Measurements from ENCODE around the gene MIOX. TPM values are rescaled to one million over a fixed set of nuclear protein-coding genes. Genes with fewer than 3 reads are reported as not detected.

Gene MIOX
- total RNA-seq, 4 donors from 2014 or later = not detected

DNA sequence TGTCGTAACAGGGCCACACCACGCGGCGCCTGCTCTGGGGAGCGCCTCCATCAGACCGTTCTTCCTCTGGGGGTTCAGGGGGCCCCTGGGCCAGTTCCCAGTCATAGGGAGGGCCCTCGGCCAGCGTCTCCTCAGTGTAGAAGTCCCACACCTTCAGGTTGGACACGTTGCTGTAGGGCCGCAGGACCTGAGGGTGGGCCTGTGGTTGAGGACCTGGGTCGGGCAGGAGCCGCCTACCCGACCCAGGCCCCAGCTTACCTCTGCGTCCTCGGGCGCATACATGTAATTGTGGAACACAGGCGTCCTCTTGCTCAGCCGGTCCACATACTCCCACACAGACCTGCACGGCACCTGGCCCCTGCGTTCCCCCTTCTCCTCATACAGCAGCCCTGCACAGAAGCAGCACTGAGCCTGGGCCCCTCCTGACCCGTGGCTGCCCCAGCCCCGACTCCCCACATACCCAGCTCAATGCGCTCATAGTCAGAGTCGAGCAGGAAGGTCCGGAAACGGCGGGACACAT is 32.0 kb upstream of the MIOX start:
- WGBS, 2 donors = 96% methylated on average over 24 to 27 of the region's 27 CpGs
- no peak overlapping the region for H3K4me3 ChIP-seq (ENCODE audit: low read depth, poor library complexity, severe bottlenecking)
- DNase-seq (ENCODE audit: low spot score in 2 of 2) = no peak
- intact Hi-C loops (cut with DNase I; ENCODE audit: low total_unique reads) = no loop called here
- TF ChIP-seq POLR2A (IDR thresholded peaks at IDR 0.05) = no peak
- TF ChIP-seq, protein P1, sequence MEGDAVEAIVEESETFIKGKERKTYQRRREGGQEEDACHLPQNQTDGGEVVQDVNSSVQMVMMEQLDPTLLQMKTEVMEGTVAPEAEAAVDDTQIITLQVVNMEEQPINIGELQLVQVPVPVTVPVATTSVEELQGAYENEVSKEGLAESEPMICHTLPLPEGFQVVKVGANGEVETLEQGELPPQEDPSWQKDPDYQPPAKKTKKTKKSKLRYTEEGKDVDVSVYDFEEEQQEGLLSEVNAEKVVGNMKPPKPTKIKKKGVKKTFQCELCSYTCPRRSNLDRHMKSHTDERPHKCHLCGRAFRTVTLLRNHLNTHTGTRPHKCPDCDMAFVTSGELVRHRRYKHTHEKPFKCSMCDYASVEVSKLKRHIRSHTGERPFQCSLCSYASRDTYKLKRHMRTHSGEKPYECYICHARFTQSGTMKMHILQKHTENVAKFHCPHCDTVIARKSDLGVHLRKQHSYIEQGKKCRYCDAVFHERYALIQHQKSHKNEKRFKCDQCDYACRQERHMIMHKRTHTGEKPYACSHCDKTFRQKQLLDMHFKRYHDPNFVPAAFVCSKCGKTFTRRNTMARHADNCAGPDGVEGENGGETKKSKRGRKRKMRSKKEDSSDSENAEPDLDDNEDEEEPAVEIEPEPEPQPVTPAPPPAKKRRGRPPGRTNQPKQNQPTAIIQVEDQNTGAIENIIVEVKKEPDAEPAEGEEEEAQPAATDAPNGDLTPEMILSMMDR (IDR thresholded peaks at IDR 0.05) = no peak

DNA sequence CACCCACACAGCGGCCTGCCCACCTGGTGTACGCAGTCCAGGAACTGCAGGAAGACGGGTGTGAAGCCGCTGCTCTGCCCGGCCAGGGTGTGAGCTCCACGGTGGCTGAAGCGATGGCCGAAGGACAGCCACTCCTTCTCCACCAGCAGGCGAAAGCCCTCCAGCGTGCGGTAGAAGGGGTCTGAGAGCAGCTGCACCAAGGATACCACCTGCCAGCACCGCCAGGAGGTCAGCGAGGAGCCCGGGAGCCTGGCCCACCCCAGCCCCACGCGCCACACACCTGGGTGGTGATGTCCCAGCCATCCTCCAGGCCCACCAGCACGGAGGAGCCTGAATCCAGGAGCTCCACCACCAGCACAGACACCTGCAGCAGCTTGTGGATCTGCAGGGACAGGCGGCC is 31.5 kb upstream of the MIOX start:
- 92 to 95% methylated on average over 13 to 15 of the region's 18 CpGs for WGBS, 2 donors

DNA sequence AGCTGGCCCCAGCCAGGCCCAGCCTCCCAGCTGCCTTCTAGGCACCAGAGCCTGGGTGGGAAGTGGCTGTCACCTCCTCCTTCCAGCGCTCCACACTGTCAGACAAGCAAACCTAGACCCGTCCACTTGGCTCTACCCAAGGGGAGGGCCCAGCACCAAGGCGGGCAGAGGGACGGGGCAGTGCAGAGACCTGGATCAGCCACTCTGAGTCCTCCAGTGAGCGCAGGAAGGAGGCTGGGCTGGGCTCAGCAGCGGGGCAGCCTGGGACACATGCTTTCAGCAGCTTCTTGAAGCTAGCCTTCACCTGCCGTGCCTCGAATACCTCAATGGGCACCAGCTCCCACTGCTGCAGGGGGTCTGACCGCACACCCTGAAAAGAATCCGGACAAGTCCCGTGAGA is 30.6 kb upstream of the MIOX start:
- TF ChIP-seq POLR2A (IDR thresholded peaks at IDR 0.05) = no peak
- TF ChIP-seq, protein P1 (IDR thresholded peaks at IDR 0.05) = no peak
- DNase-seq (ENCODE audit: low spot score in 2 of 2) = no peak
- no peak overlapping the region for H3K4me3 ChIP-seq (ENCODE audit: low read depth, poor library complexity, severe bottlenecking)
- intact Hi-C loops (cut with DNase I; ENCODE audit: low total_unique reads) = no loop called here
- 91 to 93% methylated on average over 6 to 9 of the region's 11 CpGs for WGBS, 2 donors

More for the DNA sequence above, 31.5 kb upstream of the MIOX start:
- H3K4me3 ChIP-seq (ENCODE audit: low read depth, poor library complexity, severe bottlenecking) = no peak overlapping the region
- TF ChIP-seq, protein P1 (IDR thresholded peaks at IDR 0.05) = no peak
- no peak for TF ChIP-seq POLR2A (IDR thresholded peaks at IDR 0.05)
- intact Hi-C loops (cut with DNase I; ENCODE audit: low total_unique reads) = no loop called here
- DNase-seq (ENCODE audit: low spot score in 2 of 2) = no peak

DNA sequence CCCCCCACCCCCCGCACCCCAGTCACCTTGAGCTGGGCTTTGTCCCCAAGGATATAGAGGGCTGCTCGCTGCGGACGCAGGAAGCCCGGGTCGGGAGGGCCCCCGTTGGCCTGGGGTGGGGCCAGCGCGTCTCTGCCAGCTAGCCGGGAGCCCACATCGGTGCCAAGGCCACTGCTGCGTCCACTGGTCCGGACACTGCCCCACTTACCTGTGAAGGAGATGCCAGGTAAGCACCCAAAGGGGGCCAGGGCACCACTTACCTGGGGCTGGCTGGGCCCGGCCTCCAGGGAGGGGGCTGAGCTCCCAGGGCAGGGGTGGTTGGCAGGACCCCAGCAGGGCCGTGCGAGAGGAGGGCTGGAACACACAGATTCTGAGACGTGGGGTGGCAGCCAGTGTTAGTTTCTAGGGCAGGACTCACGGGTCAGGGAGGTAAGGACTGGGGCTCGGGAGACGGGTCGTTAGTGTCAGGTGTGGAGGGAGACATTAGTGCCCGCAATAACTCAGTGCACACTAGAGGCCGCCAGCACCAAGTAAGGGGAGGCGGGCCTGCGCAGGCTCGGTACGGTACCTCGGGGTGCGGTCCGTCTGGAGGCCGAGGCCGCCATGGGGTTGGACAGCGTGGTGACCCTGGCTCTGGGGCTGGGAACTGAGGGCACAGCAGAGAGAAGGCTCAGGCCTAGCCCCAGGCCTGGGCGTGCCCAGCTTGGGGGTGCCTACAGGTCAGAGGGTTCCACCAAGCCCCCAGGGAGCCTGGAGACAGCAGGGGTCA is 30.0 kb upstream of the MIOX start:
- WGBS, 2 donors = 84 to 90% methylated on average over 20 to 25 of the region's 34 CpGs
- TF ChIP-seq POLR2A (IDR thresholded peaks at IDR 0.05) = no peak
- TF ChIP-seq, protein P1 (IDR thresholded peaks at IDR 0.05) = no peak
- intact Hi-C loops (cut with DNase I; ENCODE audit: low total_unique reads) = no loop called here
- DNase-seq (ENCODE audit: low spot score in 2 of 2) = no peak
- H3K4me3 ChIP-seq (ENCODE audit: low read depth, poor library complexity, severe bottlenecking) = no peak overlapping the region

DNA sequence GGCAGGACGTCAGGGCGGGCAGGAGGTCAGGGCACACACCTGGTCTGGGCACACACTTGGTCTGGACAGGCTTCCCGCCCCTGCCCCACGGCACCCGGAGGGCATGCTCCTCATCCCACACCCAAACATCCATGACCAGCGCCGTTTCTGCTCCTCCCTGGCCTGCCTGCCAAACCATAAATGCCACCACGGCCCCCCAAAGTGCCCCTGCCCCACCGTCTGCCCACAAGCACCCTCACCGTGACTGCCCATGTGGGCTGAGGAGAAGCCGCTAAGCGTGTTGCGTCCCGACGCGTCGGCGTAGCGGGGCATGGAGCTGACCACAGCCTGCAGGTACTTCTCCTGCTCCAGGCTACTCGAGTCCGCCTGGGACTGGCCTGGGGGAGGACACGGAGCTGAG is 27.6 kb upstream of the MIOX start:
- H3K4me3 ChIP-seq (ENCODE audit: low read depth, poor library complexity, severe bottlenecking) = no peak overlapping the region
- no peak for TF ChIP-seq POLR2A (IDR thresholded peaks at IDR 0.05)
- TF ChIP-seq, protein P1 (IDR thresholded peaks at IDR 0.05) = no peak
- WGBS, 2 donors = 93 to 95% methylated on average over 20 to 22 of the region's 22 CpGs
- intact Hi-C loops (cut with DNase I; ENCODE audit: low total_unique reads) = no loop called here
- no peak for DNase-seq (ENCODE audit: low spot score in 2 of 2)

Data from lower leg skin (tissue), 4 donors.